ENCODE results near the gene PALLD. TPM values are rescaled to one million over a fixed set of nuclear protein-coding genes. Genes with fewer than 3 reads are reported as not detected.

The PALLD gene
- total and polyA plus RNA-seq, 12 donors: 30.3 to 203 (median 90.5) TPM

- intact Hi-C loops (cut with DNase I): no loop called here
- Histone ChIP-seq H3K9me3 (replicated peaks in 1 of 3) (no peaks in the 10 kb centered on the region), H3K27me3 (no peaks in the 10 kb centered on the region), H3K4me1 (replicated peaks in 1 of 2) (no peaks in the 10 kb centered on the region), H3K4me3 (no peak overlapping the region), H3K36me3 (replicated peaks in 1 of 2) (no peaks in the 10 kb centered on the region), H3K27ac (no peak overlapping the region)
- DNase-seq: no peak
- 55 to 87% (median 66%) methylated on average over 3 of the region's 3 CpGs for whole genome bisulfite sequencing, 4 donors
- TF ChIP-seq CTCF (IDR thresholded peaks at IDR 0.05) (no peak), POLR2A (IDR thresholded peaks at IDR 0.05) (no peak)
These were observed 151.6 kb downstream of the PALLD start for GRCh38 chr4:168648494-168648893.

GRCh38 chr4:168648929-168649328 lies 152.1 kb downstream of the PALLD start:
- Histone ChIP-seq H3K4me3 (no peak overlapping the region), H3K4me1 (replicated peaks in 1 of 2) (no peaks in the 10 kb centered on the region), H3K9me3 (replicated peaks in 1 of 3) (no peaks in the 10 kb centered on the region), H3K27ac (no peak overlapping the region), H3K27me3 (no peaks in the 10 kb centered on the region), H3K36me3 (replicated peaks in 1 of 2) (no peaks in the 10 kb centered on the region)
- TF ChIP-seq POLR2A (IDR thresholded peaks at IDR 0.05) (no peak), CTCF (IDR thresholded peaks at IDR 0.05) (no peak)
- WGBS, 4 donors: 77 to 88% (median 80%) methylated on average over 3 of the region's 3 CpGs
- intact Hi-C loops (cut with DNase I): no loop called here
- no peak for DNase-seq

GRCh38 chr4:168651374-168651773 lies 154.5 kb downstream of the PALLD start:
- no peaks in the 10 kb centered on the region for H3K36me3 ChIP-seq (replicated peaks in 1 of 2)
- TF ChIP-seq POLR2A (IDR thresholded peaks at IDR 0.05): no peak
- TF ChIP-seq CTCF (IDR thresholded peaks at IDR 0.05): no peak
- H3K4me3 ChIP-seq: no peak overlapping the region
- H3K27me3 ChIP-seq: no peaks in the 10 kb centered on the region
- intact Hi-C loops (cut with DNase I): no loop called here
- no peaks in the 10 kb centered on the region for H3K9me3 ChIP-seq (replicated peaks in 1 of 3)
- H3K27ac ChIP-seq: no peak overlapping the region
- DNase-seq: no peak
- H3K4me1 ChIP-seq (replicated peaks in 1 of 2): no peaks in the 10 kb centered on the region
- 35 to 50% (median 41%) methylated on average over 2 of the region's 2 CpGs for WGBS, 4 donors

GRCh38 chr4:168651864-168652263 lies 155.0 kb downstream of the PALLD start:
- H3K36me3 ChIP-seq (replicated peaks in 1 of 2): no peaks in the 10 kb centered on the region
- H3K4me3 ChIP-seq: no peak overlapping the region
- H3K27ac ChIP-seq: no peak overlapping the region
- WGBS, 4 donors: 82 to 95% (median 87%) methylated on average over 4 of the region's 4 CpGs
- DNase-seq: no peak
- no peaks in the 10 kb centered on the region for H3K4me1 ChIP-seq (replicated peaks in 1 of 2)
- TF ChIP-seq POLR2A (IDR thresholded peaks at IDR 0.05): no peak
- no peak for TF ChIP-seq CTCF (IDR thresholded peaks at IDR 0.05)
- intact Hi-C loops (cut with DNase I): no loop called here
- H3K27me3 ChIP-seq: no peaks in the 10 kb centered on the region
- no peaks in the 10 kb centered on the region for H3K9me3 ChIP-seq (replicated peaks in 1 of 3)
